H1 (cell line): ENCODE data around the gene WDR53. TPM values are rescaled to one million over a fixed set of nuclear protein-coding genes. Genes with fewer than 3 reads are reported as not detected.

Source experiments
- CTCF ChIA-PET: fragments of 300-600 bp; sonication (Branson Sonifier 250); formaldehyde crosslinking; loops from one replicate; lab custom pipeline; 2021; ENCODE audit not compliant: partially characterized antibody; lab: Charles Lee
- POLR2A ChIA-PET: fragments of 300-600 bp; sonication (Branson Sonifier 250); formaldehyde crosslinking; loops from one replicate; lab custom pipeline; 2021; ENCODE audit warnings: inconsistent platforms; ENCODE audit not compliant: partially characterized antibody; lab: Charles Lee
- DNase-seq, 2 experiments: peaks; one replicate each; pipeline versions ENCODE4 v3.0.0 to v3.0.0-alpha.2; 2010 to 2022; ENCODE audit warnings: low spot score in 2 of 2, low read depth in 1 of 2, mixed read lengths in 1 of 2
- FAIRE-seq: peaks from 2 replicates; lab custom pipeline; 2011; peaks lifted over from hg19 to GRCh38; lab: Jason Lieb, UNC
- H2AFZ ChIP-seq: 2 replicates; pipeline ENCODE4 v1.8.1; 2012; ENCODE audit warnings: low read length, inconsistent platforms
- H2AK5ac ChIP-seq: 2 replicates; pipeline ENCODE4 v1.6.1; 2013; ENCODE audit warnings: low read depth, low read length
- H2BK120ac ChIP-seq: replicated peaks from 2 replicates; pipeline ENCODE3; 2013; ENCODE audit warnings: low read depth, low read length, inconsistent platforms
- H2BK12ac ChIP-seq: 2 replicates; pipeline ENCODE4 v1.6.1; 2013; ENCODE audit warnings: low read depth, low read length
- H2BK15ac ChIP-seq: 2 replicates; pipeline ENCODE4 v1.6.1; 2013; ENCODE audit warnings: low read length
- H2BK20ac ChIP-seq: 2 replicates; pipeline ENCODE4 v1.6.1; 2013; ENCODE audit warnings: low read length
- H2BK5ac ChIP-seq: 2 replicates; pipeline ENCODE4 v1.6.1; 2013; ENCODE audit warnings: low read depth, low read length
- H3K14ac ChIP-seq: 2 replicates; pipeline ENCODE4 v1.6.1; 2013; ENCODE audit warnings: inconsistent platforms; ENCODE audit not compliant: insufficient read length
- H3K18ac ChIP-seq: 2 replicates; pipeline ENCODE4 v1.6.1; 2013; ENCODE audit warnings: low read length; ENCODE audit errors: extremely low read depth
- H3K23ac ChIP-seq: 2 replicates; pipeline ENCODE4 v1.6.1; 2013; ENCODE audit warnings: inconsistent platforms; ENCODE audit not compliant: insufficient read length
- H3K23me2 ChIP-seq: 2 replicates; pipeline ENCODE4 v1.6.1; 2013; ENCODE audit warnings: low read depth, low read length
- H3K27ac ChIP-seq: 2 replicates; pipeline ENCODE4 v1.6.1; 2011; ENCODE audit warnings: low read depth, low read length, inconsistent platforms
- H3K27me3 ChIP-seq, 4 experiments: replicated peaks in 1 of 4; 1 replicate in 1 of 4; 2 replicates in 3 of 4; pipeline versions ENCODE4 v1.6.1 to v1.8.1; 2011 to 2013; ENCODE audit warnings: low read length in 3 of 4, mild to moderate bottlenecking in 3 of 4, inconsistent platforms in 2 of 4, mixed read lengths in 2 of 4, moderate library complexity in 1 of 4; ENCODE audit not compliant: control insufficient read depth in 3 of 4, insufficient read depth in 3 of 4; ENCODE audit errors: extremely low read depth in 1 of 4
- H3K36me3 ChIP-seq, 4 experiments: 2 replicates each; pipeline versions ENCODE4 v1.6.1 to v1.8.1; 2011 to 2013; ENCODE audit warnings: mild to moderate bottlenecking in 4 of 4, low read length in 3 of 4, moderate library complexity in 2 of 4, control low read depth in 1 of 4, inconsistent platforms in 1 of 4; ENCODE audit not compliant: insufficient read depth in 4 of 4, control insufficient read depth in 2 of 4
- H3K4ac ChIP-seq: replicated peaks from 2 replicates; pipeline ENCODE3; 2013; ENCODE audit warnings: low read length, low read depth, mixed read lengths, inconsistent platforms; ENCODE audit not compliant: insufficient read length
- H3K4me1 ChIP-seq, 4 experiments: replicated peaks in 1 of 4; 1 replicate in 1 of 4; 2 replicates in 3 of 4; pipeline versions ENCODE4 v1.6.1 to v1.8.1; 2011 to 2013; ENCODE audit warnings: low read length in 3 of 4, inconsistent platforms in 2 of 4, mixed read lengths in 1 of 4; ENCODE audit not compliant: insufficient read depth in 4 of 4, control insufficient read depth in 3 of 4
- H3K4me2 ChIP-seq, 2 experiments: 2 replicates each; pipeline versions ENCODE4 v1.6.1 to v1.8.1; 2011 to 2013; ENCODE audit warnings: low read depth in 2 of 2, low read length in 2 of 2, control low read depth in 1 of 2, inconsistent platforms in 1 of 2, mild to moderate bottlenecking in 1 of 2; ENCODE audit not compliant: insufficient read depth in 1 of 2
- H3K4me3 ChIP-seq, 4 experiments: fragments of 200-600, 300-600 bp in 1 of 4; sonication (generic), shearing (Covaris generic), sonication (Bioruptor Twin) in 1 of 4; 2 replicates each; pipeline versions ENCODE4 v1.5.1 to v1.8.1; 2011 to 2016; ENCODE audit warnings: low read length in 4 of 4, low read depth in 3 of 4, control low read depth in 2 of 4, inconsistent platforms in 2 of 4, mild to moderate bottlenecking in 2 of 4, mixed read lengths in 1 of 4, moderate library complexity in 1 of 4; ENCODE audit not compliant: insufficient read depth in 2 of 4; ENCODE audit errors: extremely low read depth in 1 of 4
- H3K56ac ChIP-seq: replicated peaks from 2 replicates; pipeline ENCODE3; 2013; ENCODE audit warnings: low read depth, mild to moderate bottlenecking, mixed read lengths, low read length, inconsistent platforms; ENCODE audit not compliant: insufficient read length
- H3K79me1 ChIP-seq: 2 replicates; pipeline ENCODE4 v1.6.1; 2013; ENCODE audit warnings: low read depth, low read length, control low read depth
- H3K79me2 ChIP-seq, 2 experiments: 2 replicates each; pipeline versions ENCODE4 v1.6.1 to v1.8.1; 2012 to 2013; ENCODE audit warnings: low read length in 2 of 2, mild to moderate bottlenecking in 2 of 2, inconsistent platforms in 1 of 2; ENCODE audit not compliant: insufficient read depth in 2 of 2, control insufficient read depth in 1 of 2
- H3K9ac ChIP-seq, 4 experiments: replicated peaks in 1 of 4; 1 replicate in 1 of 4; 2 replicates in 3 of 4; pipeline versions ENCODE4 v1.6.1 to v1.8.1; 2011 to 2013; ENCODE audit warnings: low read depth in 3 of 4, low read length in 3 of 4, control low read depth in 2 of 4, mild to moderate bottlenecking in 2 of 4, moderate library complexity in 2 of 4, inconsistent platforms in 1 of 4; ENCODE audit errors: extremely low read depth in 1 of 4
- H3K9me3 ChIP-seq, 2 experiments: 2 replicates each; pipeline versions ENCODE4 v1.6.1 to v1.8.1; 2012 to 2013; ENCODE audit warnings: mild to moderate bottlenecking in 2 of 2, moderate library complexity in 2 of 2, control low read depth in 1 of 2, inconsistent platforms in 1 of 2, low read depth in 1 of 2, low read length in 1 of 2, mixed read lengths in 1 of 2; ENCODE audit not compliant: insufficient read depth in 2 of 2
- H4K20me1 ChIP-seq, 2 experiments: replicated peaks in 1 of 2; 2 replicates each; pipeline versions ENCODE3 to v1.8.1; 2011 to 2013; ENCODE audit warnings: inconsistent platforms in 2 of 2, low read length in 2 of 2, mild to moderate bottlenecking in 1 of 2; ENCODE audit not compliant: insufficient read depth in 2 of 2, control insufficient read depth in 1 of 2
- H4K5ac ChIP-seq: 2 replicates; pipeline ENCODE4 v1.6.1; 2013; ENCODE audit warnings: low read length, low read depth, mixed read lengths, inconsistent platforms; ENCODE audit not compliant: insufficient read length
- H4K8ac ChIP-seq: 2 replicates; pipeline ENCODE4 v1.8.0; 2013; ENCODE audit warnings: mild to moderate bottlenecking, moderate library complexity, low read length, inconsistent platforms; ENCODE audit not compliant: insufficient read depth; ENCODE audit errors: extremely low read depth
- H4K91ac ChIP-seq: replicated peaks from 2 replicates; pipeline ENCODE3; 2013; ENCODE audit warnings: low read length, mixed read lengths, inconsistent platforms; ENCODE audit not compliant: insufficient read length
- RFX5 ChIP-seq: IDR thresholded peaks from 2 replicates; pipeline ENCODE4 v1.6.1; 2011; ENCODE audit warnings: low read depth, low read length, improper control_type of control experiment, borderline replicate concordance
- YY1 ChIP-seq: IDR thresholded peaks from 2 replicates; pipeline ENCODE4 v1.6.1; 2011; ENCODE audit warnings: low read depth, mild to moderate bottlenecking, low read length
- WGBS, 2 experiments: shearing (Covaris generic) in 1 of 2; methylation state at CpG; one replicate each; pipeline versions ENCODE4 v1.1.6 to v1.1.7; 2013 to 2015; ENCODE audit warnings: low lambda C conversion rate in 2 of 2, mixed read lengths in 2 of 2, inconsistent platforms in 1 of 2, low coverage in 1 of 2, missing lambda C conversion rate in 1 of 2; ENCODE audit not compliant: insufficient replicate concordance in 2 of 2, insufficient coverage in 1 of 2, insufficient read length in 1 of 2; ENCODE audit errors: extremely low coverage in 1 of 2, missing lambda C conversion rate in 1 of 2; 5-methylcytosine and 5-hydroxymethylcytosine counted together
- polyA plus RNA-seq, 7 experiments: library from polyadenylated mRNA; depleted of rRNA in 3 of 7; stranded (reverse) in 5 of 7; unstranded in 2 of 7; fragments of >200 nt in 5 of 7; fragments of 200-250 nt in 2 of 7; gene quantifications; 1 replicate in 5 of 7; 2 replicates in 1 of 7; 4 replicates in 1 of 7; pipeline versions ENCODE4 v1.2.1 to v1.2.3, GENCODE V29; 2011 to 2013; ENCODE audit warnings: missing spikeins in 2 of 7, mixed read lengths in 2 of 7
- total RNA-seq: library from RNA; stranded (reverse); fragmentation: NEBNext Ultra II Directional; extraction: Animal tissue kit (Norgen Biotek cat#: 25700); gene quantifications from 2 replicates; pipeline ENCODE4 v1.2.1, GENCODE V29; 2021

The WDR53 gene
- total and polyA plus RNA-seq, 2 of the 8 experiments (the other 6 are each of a cell fraction or from before 2014, with no cell fraction given), result 7.4 to 18.8 TPM

GRCh38 chr3:196523841-196524240 lies 44.5 kb downstream of the WDR53 start:
- Histone ChIP-seq H3K23ac (no peak overlapping the region), H4K5ac (no peak overlapping the region), H3K4me2 (no peak overlapping the region), H3K36me3 (peaks cover 0 to 4% (median 0%) of the 10 kb centered on the region in 4 experiments; a peak in 2 of 8 replicates), H3K9me3 (peaks cover 31 to 34% of the 10 kb centered on the region in 2 experiments), H2BK120ac (no peak overlapping the region), H2BK15ac (no peak overlapping the region), H3K4me3 (no peak overlapping the region), H2AK5ac (no peak overlapping the region), H3K4me1 (peaks cover 0 to 3% (median under 1%) of the 10 kb centered on the region in 4 experiments; a peak in 2 of 7 replicates), H3K4ac (no peak overlapping the region), H3K14ac (no peak overlapping the region), H4K8ac (no peak overlapping the region), H2BK12ac (no peak overlapping the region), H3K27ac (no peak overlapping the region), H2AFZ (no peak overlapping the region), H2BK20ac (no peak overlapping the region), H3K23me2 (peaks cover 2% of the 10 kb centered on the region; the same call in 1 of the 2 replicates), H4K20me1 (no peaks in the 10 kb centered on the region), H3K18ac (no peak overlapping the region), H3K79me1 (no peaks in the 10 kb centered on the region), H2BK5ac (no peak overlapping the region), H3K79me2 (no peaks in the 10 kb centered on the region), H4K91ac (no peak overlapping the region), H3K9ac (no peak overlapping the region), H3K27me3 (no peaks in the 10 kb centered on the region), H3K56ac (no peak overlapping the region)
- ChIA-PET POLR2A (no interaction called here), CTCF (interaction anchor here (0.7 to 5.5 kb wide), 30 partner anchors 10 to 446 kb away, joined by 3 to 40 read pairs (median 4); partner anchors contain the start of genes NCBP2 and RNF168)
- TF ChIP-seq RFX5 (no peak), YY1 (no peak)
- no peak for FAIRE-seq
- DNase-seq, result no peak
- WGBS, 2 experiments, result 93% methylated on average over 4 of the region's 4 CpGs; no CpG with 5 or more reads in 1 of the 2 experiments
